Stimulated activated CD8-positive, alpha-beta memory T cell treated with anti-CD3 and anti-CD28 coated beads, Interleukin-4, amount 100 ng/mL, for 1 hour (primary cell): ENCODE data around the gene SELENOO.
A peak's percentile ranks its signal among the peaks of the same experiment; 100 is the strongest.
"Not testable (repeated sequence)": the region's sequence is repeated elsewhere in the genome, so short reads cannot be mapped to it uniquely, and the experiment has no call there.

Experiments
- DNase-seq, 2 donors: peaks; one replicate each; pipeline ENCODE4 v3.0.0-alpha.2; 2020; ENCODE audit warnings: low read depth in 2 of 2, low spot score in 1 of 2

SELENOO gene

GRCh38 chr22:50198624-50199017 is 2.2 kb upstream of the SELENOO start:
- no peak for DNase-seq

GRCh38 chr22:50199251-50199721 is 1.5 kb upstream of the SELENOO start:
- no peak for DNase-seq

GRCh38 chr22:50199829-50200460 is 866 bp upstream of the SELENOO start:
- DNase-seq: no peak

GRCh38 chr22:50201191-50202129 is 649 bp downstream of the SELENOO start:
- no peak for DNase-seq

GRCh38 chr22:50202130-50202666 is 1.4 kb downstream of the SELENOO start:
- no peak for DNase-seq

- DNase-seq: no peak
These were observed 2.5 kb downstream of the SELENOO start for GRCh38 chr22:50203288-50203687.

GRCh38 chr22:50204571-50204970 is 3.8 kb downstream of the SELENOO start:
- DNase-seq: no peak

GRCh38 chr22:50204998-50205397 is 4.2 kb downstream of the SELENOO start:
- not testable (repeated sequence) for DNase-seq

- DNase-seq: no peak
These were observed 5.2 kb downstream of the SELENOO start for GRCh38 chr22:50205781-50206569.

GRCh38 chr22:50206599-50206998 is 5.8 kb downstream of the SELENOO start:
- DNase-seq: no peak

GRCh38 chr22:50207383-50208140 is 6.8 kb downstream of the SELENOO start:
- no peak for DNase-seq

GRCh38 chr22:50208430-50208938 is 7.7 kb downstream of the SELENOO start:
- DNase-seq: no peak

- no peak for DNase-seq
These were observed 8.4 kb downstream of the SELENOO start for GRCh38 chr22:50208939-50209892.

GRCh38 chr22:50209893-50210292 is 9.1 kb downstream of the SELENOO start:
- DNase-seq: peak; percentile 36 to 54

- no peak for DNase-seq
These were observed 9.7 kb downstream of the SELENOO start for GRCh38 chr22:50210378-50211139.

GRCh38 chr22:50211147-50211546 is 10.3 kb downstream of the SELENOO start:
- no peak for DNase-seq

GRCh38 chr22:50213263-50213662 is 12.5 kb downstream of the SELENOO start:
- DNase-seq: no peak

- no peak for DNase-seq
These were observed 14.7 kb downstream of the SELENOO start for GRCh38 chr22:50215297-50216054.
